ENCODE results near the gene MOB3B.

- TF ChIP-seq CTCF (conservative IDR thresholded peaks at IDR 0.05; ENCODE audit: low read depth, low read length) (no peak), EZH2 (IDR thresholded peaks at IDR 0.05; ENCODE audit: low read length, unreplicated experiment) (no peak), EZH2phosphoT487 (IDR thresholded peaks at IDR 0.05; ENCODE audit: borderline replicate concordance, low read length) (no peak)
These were observed 46.9 kb downstream of the MOB3B start for GRCh38 chr9:27482709-27483108.

All from PC-3 (cell line).